Esophagus squamous epithelium (tissue), 4 donors: ENCODE results near the gene MICAL2.

Source experiments
- CTCF ChIP-seq, 6 experiments: fragments of 450-650 bp in 4 of 6; fragments of 200-600 bp in 2 of 6; sonication (generic) in 2 of 6; IDR thresholded peaks; one replicate each; pipeline ENCODE4 v1.5.1; 2016 to 2019; ENCODE audit warnings: antibody characterized with exemption in 6 of 6, mild to moderate bottlenecking in 4 of 6, moderate library complexity in 4 of 6
- POLR2A ChIP-seq, 4 donors: fragments of 450-650 bp; IDR thresholded peaks; one replicate each; pipeline ENCODE4 v1.6.1; 2017; ENCODE audit warnings: antibody characterized with exemption in 4 of 4, mild to moderate bottlenecking in 4 of 4, moderate library complexity in 3 of 4

GRCh38 chr11:12214751-12215150, 104.4 kb downstream of the MICAL2 start:
- TF ChIP-seq CTCF (IDR thresholded peaks at IDR 0.05): no peak
- TF ChIP-seq POLR2A (IDR thresholded peaks at IDR 0.05): no peak
